Pulmonary artery endothelial cell (primary cell): ENCODE results near the gene GPC2. TPM values are rescaled to one million over a fixed set of nuclear protein-coding genes. Genes with fewer than 3 reads are reported as not detected.
"Not testable (repeated sequence)": the region's sequence is repeated elsewhere in the genome, so short reads cannot be mapped to it uniquely, and the experiment has no call there.

ENCODE experiments used
- DNase-seq: peaks from one replicate; pipeline ENCODE4 v3.0.0-alpha.2; 2011; ENCODE audit warnings: low read depth, low spot score
- total RNA-seq: library from RNA; depleted of rRNA; stranded (reverse); fragments of >200 nt; gene quantifications from 2 replicates; pipeline ENCODE4 v1.2.3, GENCODE V29; 2014

Gene GPC2, protein sequence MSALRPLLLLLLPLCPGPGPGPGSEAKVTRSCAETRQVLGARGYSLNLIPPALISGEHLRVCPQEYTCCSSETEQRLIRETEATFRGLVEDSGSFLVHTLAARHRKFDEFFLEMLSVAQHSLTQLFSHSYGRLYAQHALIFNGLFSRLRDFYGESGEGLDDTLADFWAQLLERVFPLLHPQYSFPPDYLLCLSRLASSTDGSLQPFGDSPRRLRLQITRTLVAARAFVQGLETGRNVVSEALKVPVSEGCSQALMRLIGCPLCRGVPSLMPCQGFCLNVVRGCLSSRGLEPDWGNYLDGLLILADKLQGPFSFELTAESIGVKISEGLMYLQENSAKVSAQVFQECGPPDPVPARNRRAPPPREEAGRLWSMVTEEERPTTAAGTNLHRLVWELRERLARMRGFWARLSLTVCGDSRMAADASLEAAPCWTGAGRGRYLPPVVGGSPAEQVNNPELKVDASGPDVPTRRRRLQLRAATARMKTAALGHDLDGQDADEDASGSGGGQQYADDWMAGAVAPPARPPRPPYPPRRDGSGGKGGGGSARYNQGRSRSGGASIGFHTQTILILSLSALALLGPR
- 2.2 and 4.1 TPM in 2 replicates for total RNA-seq

GRCh38 chr7:100177045-100178001 lies at the start of gene GPC2, which contains the start of gene STAG3:
Gene GPC2 (minus strand): TSS chr7:100177381. CDS start chr7:100177199, 182 bp downstream.
Gene STAG3 (plus strand): TSS chr7:100177918. CDS start chr7:100180557, 2,639 bp downstream.
- DNase-seq, result peak; percentile 87

DNA sequence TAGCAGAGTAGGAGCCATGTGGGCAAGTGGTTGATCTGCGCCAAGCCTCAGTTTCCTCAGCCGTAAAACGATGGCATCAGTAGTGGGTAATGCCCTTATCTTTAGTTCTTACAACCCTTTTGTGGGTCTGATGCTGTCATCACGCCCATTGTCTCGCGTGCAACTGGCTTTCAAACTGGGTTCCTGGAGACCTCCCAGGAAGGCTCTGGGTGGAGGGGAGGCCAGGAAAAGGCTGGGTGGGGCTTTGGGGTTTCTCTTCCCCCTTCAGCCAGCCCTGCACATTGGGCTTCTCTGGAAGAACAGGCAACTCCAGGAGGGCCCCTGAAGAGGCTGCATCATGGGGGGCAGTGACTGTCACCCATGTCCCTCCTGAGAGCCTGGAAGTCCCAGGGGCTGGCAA lies 47.7 kb upstream of the GPC2 start:
- DNase-seq, result not testable (repeated sequence)

DNA sequence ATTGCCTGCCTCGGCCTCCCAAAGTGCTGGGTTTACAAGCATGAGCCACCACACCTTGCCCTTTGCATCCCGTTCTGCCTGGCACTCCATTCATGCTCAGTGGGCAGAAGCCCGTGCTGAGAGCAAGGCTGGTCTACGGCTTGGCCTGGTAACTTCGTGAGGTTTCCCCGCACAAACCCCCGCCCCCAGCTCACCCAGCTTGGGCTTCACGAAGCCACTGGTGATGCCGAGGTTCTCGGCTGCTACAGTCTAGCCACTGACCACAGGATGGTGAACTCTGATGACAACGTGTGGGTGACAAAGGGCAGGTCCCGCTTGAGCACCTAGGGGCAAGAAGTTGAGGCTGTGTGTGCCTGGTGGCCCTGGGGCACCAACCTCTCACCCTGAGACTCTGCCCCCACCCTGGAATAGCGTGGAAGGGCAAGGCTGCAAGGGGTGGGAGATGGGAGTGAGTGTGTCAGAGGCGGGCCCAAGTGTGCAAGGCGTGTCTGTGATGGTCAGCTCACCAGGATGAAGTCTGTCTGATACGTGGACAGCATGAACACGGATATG lies 46.3 kb upstream of the GPC2 start:
- DNase-seq, result not testable (repeated sequence)

DNA sequence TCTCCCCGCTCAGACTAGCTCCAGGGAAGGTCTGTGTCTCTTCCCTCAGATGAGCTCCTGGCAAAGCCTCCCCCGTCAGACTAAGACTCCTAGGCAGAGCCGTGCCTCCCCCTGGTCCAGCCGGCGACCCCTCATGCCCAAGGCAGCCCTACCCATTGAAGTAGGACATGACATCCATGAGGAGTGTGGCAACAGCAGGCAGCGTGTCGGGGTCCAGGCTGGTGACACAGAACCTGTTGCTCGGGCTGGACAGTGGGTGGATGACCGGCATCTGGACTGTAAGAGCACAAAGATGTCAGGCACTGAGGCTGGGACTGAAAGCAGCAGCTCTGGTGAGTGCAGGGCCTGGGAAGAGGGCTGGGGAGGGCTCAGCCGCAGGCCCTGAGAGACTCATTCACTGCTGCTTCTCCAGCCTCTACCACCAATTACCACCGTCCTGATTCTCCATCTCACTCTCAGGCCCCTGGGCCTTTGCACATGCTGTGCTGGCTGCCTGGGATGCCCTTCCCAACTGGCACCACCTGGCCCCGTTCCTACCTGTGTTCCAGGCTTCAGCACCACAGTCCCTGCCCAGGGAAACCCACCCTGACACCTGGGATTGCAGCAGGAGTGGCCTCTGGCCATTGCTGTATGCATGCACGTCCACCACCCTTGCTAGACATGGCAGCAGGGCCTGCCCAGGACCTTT lies 45.4 kb upstream of the GPC2 start:
- DNase-seq, result no peak

GRCh38 chr7:100221767-100222444 lies 44.7 kb upstream of the GPC2 start:
- no peak for DNase-seq

DNA sequence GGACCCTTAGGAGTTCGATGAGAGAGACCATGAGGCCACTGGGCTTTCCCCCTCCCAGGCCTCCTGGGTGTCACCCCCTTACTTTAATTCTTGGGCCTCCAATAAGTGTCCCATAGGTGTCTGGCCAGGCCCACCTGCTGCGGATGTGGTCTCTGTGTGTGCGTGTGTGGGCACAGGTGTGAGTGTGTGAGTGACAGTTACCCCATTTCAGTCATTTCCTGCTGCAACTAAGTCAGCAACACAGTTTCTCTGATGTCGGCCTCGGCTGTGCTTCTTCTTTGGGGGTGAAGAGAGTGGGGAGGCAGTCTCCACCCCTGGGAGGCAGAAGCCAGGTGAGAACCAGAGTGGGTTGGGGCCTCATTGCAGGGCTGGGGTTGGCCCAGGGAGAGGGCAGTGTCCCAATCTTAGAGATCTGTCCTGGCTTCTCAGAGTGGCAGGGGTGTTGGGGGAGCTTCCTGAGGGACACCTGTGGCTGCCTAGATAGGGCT lies 44.1 kb upstream of the GPC2 start:
- DNase-seq, result no peak

DNA sequence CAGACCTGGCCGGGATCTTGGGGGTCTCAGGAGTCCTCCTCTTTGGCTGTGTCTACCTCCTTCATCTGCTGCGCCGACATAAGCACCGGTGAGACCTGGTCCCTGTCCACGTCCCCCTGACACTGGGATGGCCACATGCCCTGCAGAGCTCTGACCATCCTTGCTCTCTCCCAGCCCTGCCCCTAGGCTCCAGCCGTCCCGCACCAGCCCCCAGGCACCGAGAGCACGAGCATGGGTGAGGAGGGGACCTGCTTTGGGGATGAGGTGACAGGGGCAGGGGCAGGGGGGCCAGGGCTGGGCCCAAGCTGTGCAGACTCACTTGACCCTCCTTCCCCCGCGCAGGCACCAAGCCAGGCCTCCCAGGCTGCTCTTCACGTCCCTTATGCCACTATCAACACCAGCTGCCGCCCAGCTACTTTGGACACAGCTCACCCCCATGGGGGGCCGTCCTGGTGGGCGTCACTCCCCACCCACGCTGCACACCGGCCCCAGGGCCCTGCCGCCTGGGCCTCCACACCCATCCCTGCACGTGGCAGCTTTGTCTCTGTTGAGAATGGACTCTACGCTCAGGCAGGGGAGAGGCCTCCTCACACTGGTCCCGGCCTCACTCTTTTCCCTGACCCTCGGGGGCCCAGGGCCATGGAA lies 43.5 kb upstream of the GPC2 start:
- DNase-seq, result no peak

GRCh38 chr7:100219801-100220585 lies 42.8 kb upstream of the GPC2 start, which contains the start of gene PVRIG:
Gene PVRIG (plus strand): TSS chr7:100219949. CDS start chr7:100219971, 22 bp downstream.
- not testable (repeated sequence) for DNase-seq

DNA sequence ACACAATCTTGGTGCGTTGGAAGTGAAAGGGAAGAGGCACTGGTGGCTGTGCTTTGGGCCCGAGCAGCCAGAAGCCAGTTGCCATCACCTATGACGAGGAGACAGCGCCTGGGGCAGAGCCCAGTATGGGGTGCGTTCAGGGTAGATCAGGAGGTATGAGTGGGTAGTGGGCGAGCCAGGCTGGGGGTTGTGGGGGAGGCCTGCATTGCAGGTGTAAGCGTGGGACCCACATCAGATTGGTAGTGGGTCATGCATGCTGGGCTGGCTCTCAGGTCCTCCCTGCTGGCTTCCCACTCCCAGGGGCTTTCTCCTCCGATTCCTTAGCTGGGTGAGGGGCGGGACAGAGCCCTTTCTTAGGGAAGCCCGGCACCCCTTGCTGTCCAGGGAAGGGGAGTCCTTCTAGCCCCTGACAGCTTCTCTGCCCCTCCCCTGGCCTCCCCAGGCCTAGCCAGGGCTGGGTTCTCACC lies 42.1 kb upstream of the GPC2 start:
- DNase-seq, result no peak

GRCh38 chr7:100217934-100218333 lies 40.8 kb upstream of the GPC2 start:
- DNase-seq, result not testable (repeated sequence)

- no peak for DNase-seq
Measured at GRCh38 chr7:100215895-100216294, 38.7 kb upstream of the GPC2 start.

GRCh38 chr7:100214356-100214755 lies 37.2 kb upstream of the GPC2 start:
- not testable (repeated sequence) for DNase-seq

GRCh38 chr7:100213672-100214071 lies 36.5 kb upstream of the GPC2 start:
- DNase-seq, result no peak

DNA sequence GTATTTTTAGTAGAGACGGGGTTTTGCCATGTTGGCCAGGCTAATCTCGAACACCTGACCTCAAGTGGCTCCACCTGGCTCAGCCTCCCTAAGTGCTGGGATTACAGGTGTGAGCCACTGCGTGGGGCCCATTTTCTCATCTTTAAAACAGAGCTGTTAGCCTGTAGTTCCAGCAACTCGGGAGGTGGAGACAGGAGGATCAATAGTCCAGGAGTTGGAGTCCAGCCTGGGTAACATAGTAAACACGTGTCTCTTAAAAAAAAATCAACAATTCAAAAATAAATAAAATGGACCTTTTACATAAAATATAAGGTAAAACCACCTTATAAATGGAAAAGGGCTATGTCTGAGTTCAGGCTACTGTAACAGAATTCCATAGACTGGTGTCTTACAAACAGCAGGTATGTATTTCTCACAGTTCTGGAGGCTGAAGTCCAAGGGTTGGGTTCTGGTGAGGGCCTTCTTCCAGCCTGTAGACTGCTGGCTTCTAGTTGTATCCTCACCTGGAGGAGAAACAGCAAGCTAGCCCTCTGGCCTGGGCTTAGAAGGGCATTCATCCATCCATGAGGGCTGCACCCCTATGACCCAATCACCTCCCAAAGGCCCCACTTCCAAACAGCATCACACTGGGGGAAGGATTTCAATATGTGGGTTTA lies 35.6 kb upstream of the GPC2 start:
- DNase-seq, result no peak

GRCh38 chr7:100211342-100211780 lies 34.2 kb upstream of the GPC2 start:
- no peak for DNase-seq

DNA sequence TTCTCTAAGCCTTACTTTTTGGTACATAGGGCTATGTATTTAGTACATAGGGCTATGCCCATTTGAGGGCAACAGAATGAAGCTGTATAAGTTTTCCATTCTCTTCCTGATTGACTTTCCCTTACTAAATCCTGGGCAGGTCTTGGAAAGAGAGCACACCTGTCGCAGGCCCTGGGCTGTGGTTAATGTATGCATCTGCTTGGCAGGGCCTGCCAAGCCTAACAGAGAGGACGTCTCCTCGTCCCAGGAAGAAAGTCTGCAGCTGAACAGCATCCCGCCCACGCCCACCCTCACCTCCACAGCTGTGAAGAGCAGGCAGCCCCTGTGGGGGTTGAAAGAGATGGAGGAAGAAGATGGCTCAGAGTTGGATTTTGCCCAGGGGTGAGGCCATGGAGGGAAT lies 33.6 kb upstream of the GPC2 start:
- no peak for DNase-seq

- DNase-seq, result no peak
Measured at GRCh38 chr7:100209493-100209892, 32.3 kb upstream of the GPC2 start.

GRCh38 chr7:100208911-100209408 lies 31.8 kb upstream of the GPC2 start:
- DNase-seq, result no peak
